Stimulated activated CD8-positive, alpha-beta memory T cell treated with anti-CD3 and anti-CD28 coated beads, Interleukin-7, amount 100 ng/mL, for 48 hours (primary cell): ENCODE measurements around the gene ACOX3.

Experiments used
- DNase-seq, 2 donors: peaks; one replicate each; pipeline ENCODE4 v3.0.0-alpha.2; 2020; ENCODE audit warnings: low read depth in 1 of 2; ENCODE audit errors: extremely low read depth in 1 of 2

ACOX3 gene

GRCh38 chr4:8468746-8469535 lies 28.4 kb upstream of the ACOX3 start:
- peak; percentile 14 to 15 for DNase-seq

- DNase-seq: no peak
Measured at GRCh38 chr4:8467016-8467415, 26.5 kb upstream of the ACOX3 start.

GRCh38 chr4:8465615-8466611 lies 25.4 kb upstream of the ACOX3 start:
- no peak for DNase-seq

GRCh38 chr4:8464381-8464780 lies 23.9 kb upstream of the ACOX3 start:
- DNase-seq: no peak

- DNase-seq: no peak
Measured at GRCh38 chr4:8463811-8464210, 23.3 kb upstream of the ACOX3 start.

GRCh38 chr4:8461616-8462015 lies 21.1 kb upstream of the ACOX3 start:
- DNase-seq: no peak

GRCh38 chr4:8461086-8461485 lies 20.6 kb upstream of the ACOX3 start:
- DNase-seq: no peak

GRCh38 chr4:8459867-8460445 lies 19.4 kb upstream of the ACOX3 start:
- no peak for DNase-seq

GRCh38 chr4:8457646-8458252 lies 17.2 kb upstream of the ACOX3 start:
- DNase-seq: no peak

GRCh38 chr4:8453957-8454356 lies 13.4 kb upstream of the ACOX3 start:
- no peak for DNase-seq

GRCh38 chr4:8451440-8452182 lies 11.1 kb upstream of the ACOX3 start:
- DNase-seq: no peak

GRCh38 chr4:8446122-8446521 lies 5.6 kb upstream of the ACOX3 start:
- no peak for DNase-seq

GRCh38 chr4:8443801-8444200 lies 3.3 kb upstream of the ACOX3 start:
- DNase-seq: no peak

- DNase-seq: no peak
Measured at GRCh38 chr4:8442596-8443358, 2.3 kb upstream of the ACOX3 start.

GRCh38 chr4:8441499-8442091 lies 1.1 kb upstream of the ACOX3 start:
- no peak for DNase-seq

GRCh38 chr4:8439914-8440491 lies 520 bp downstream of the ACOX3 start:
- no peak for DNase-seq

GRCh38 chr4:8439168-8439567 lies 1.4 kb downstream of the ACOX3 start:
- DNase-seq: no peak

- DNase-seq: no peak
Measured at GRCh38 chr4:8438743-8439142, 1.8 kb downstream of the ACOX3 start.

GRCh38 chr4:8437281-8437680 lies 3.2 kb downstream of the ACOX3 start:
- no peak for DNase-seq
